HCT116 (cell line): ENCODE results near the gene CD3D. TPM values are rescaled to one million over a fixed set of nuclear protein-coding genes. Genes with fewer than 3 reads are reported as not detected.
A peak's percentile ranks its signal among the peaks of the same experiment; 100 is the strongest.

Experiments used
- ATAC-seq: fragments of 200-7000 bp; cut with Tn5 transposase; 2 replicates; pipeline ENCODE4 v1.9.1; 2020; ENCODE audit warnings: mild to moderate bottlenecking, moderate library complexity
- BruUV-seq: library from RNA; stranded (reverse); fragments of 400-500 nt; replicated peaks from 2 replicates; lab custom pipeline; 2021; lab: Mats Ljungman, UMichigan
- CTCF ChIA-PET: fragments of 300-600 bp; sonication (Branson Sonifier 250); formaldehyde crosslinking; loops from one replicate; lab custom pipeline; 2021; ENCODE audit warnings: antibody characterized with exemption; lab: Charles Lee
- POLR2A ChIA-PET: fragments of 300-600, 350-600 bp; sonication (Branson Sonifier 250); formaldehyde crosslinking; loops from one replicate; lab custom pipeline; 2021; ENCODE audit warnings: antibody characterized with exemption; lab: Charles Lee
- RAD21 ChIA-PET, 2 experiments: fragments of 300-600 bp; sonication (Branson Sonifier 250); formaldehyde crosslinking; loops; one replicate each; lab custom pipeline; 2023; ENCODE audit warnings: low total read pairs in 2 of 2; ENCODE audit not compliant: uncharacterized antibody in 2 of 2, unreplicated experiment in 2 of 2, low non-redundant PET in 1 of 2; lab: Charles Lee
- DNase-seq: peaks from one replicate; pipeline ENCODE4 v3.0.0-alpha.2; 2010; ENCODE audit warnings: low read depth, low spot score
- H2AFZ ChIP-seq: fragments of 200-600 bp; shearing (Covaris generic), sonication (generic); 2 replicates; pipeline ENCODE4 v1.6.1; 2017; ENCODE audit warnings: low read depth, mixed run types, mixed read lengths, antibody characterized with exemption, low read length; ENCODE audit not compliant: poor library complexity, severe bottlenecking
- H3K27ac ChIP-seq: 2 replicates; pipeline ENCODE4 v1.5.1; 2012; ENCODE audit warnings: low read depth, low read length
- H3K27me3 ChIP-seq: fragments of 200-600 bp; sonication (generic); 2 replicates; pipeline ENCODE4 v1.6.1; 2016; ENCODE audit warnings: mixed run types, low read length, mixed read lengths; ENCODE audit not compliant: insufficient read depth
- H3K36me3 ChIP-seq, 2 experiments: fragments of 200-500 bp in 1 of 2; fragments of 200-600 bp in 1 of 2; sonication (Bioruptor generic) in 1 of 2; sonication (generic) in 1 of 2; 2 replicates each; pipeline versions ENCODE4 v1.5.1 to v1.6.1; 2014 to 2016; ENCODE audit warnings: low read length in 2 of 2, inconsistent platforms in 1 of 2, mixed read lengths in 1 of 2, mixed run types in 1 of 2; ENCODE audit not compliant: insufficient read depth in 2 of 2, control insufficient read depth in 1 of 2
- H3K4me1 ChIP-seq, 2 experiments: fragments of 200-600 bp in 1 of 2; sonication (generic) in 1 of 2; 2 replicates each; pipeline versions ENCODE4 v1.5.1 to v1.6.1; 2012 to 2017; ENCODE audit warnings: low read length in 2 of 2, inconsistent platforms in 1 of 2, mild to moderate bottlenecking in 1 of 2, mixed read lengths in 1 of 2, mixed run types in 1 of 2, moderate library complexity in 1 of 2; ENCODE audit not compliant: insufficient read depth in 2 of 2, control insufficient read depth in 1 of 2
- H3K4me2 ChIP-seq: fragments of 200-600 bp; sonication (generic); 2 replicates; pipeline ENCODE4 v1.6.1; 2017; ENCODE audit warnings: mixed run types, low read length, mixed read lengths
- H3K4me3 ChIP-seq, 2 experiments: fragments of 200-600 bp in 1 of 2; sonication (generic) in 1 of 2; replicated peaks in 1 of 2; 2 replicates each; pipeline ENCODE4 v1.5.1; 2011 to 2016; ENCODE audit warnings: low read length in 2 of 2, control low read depth in 1 of 2, low read depth in 1 of 2, mild to moderate bottlenecking in 1 of 2, mixed read lengths in 1 of 2, mixed run types in 1 of 2
- H3K79me2 ChIP-seq: fragments of 200-600 bp; sonication (generic); 2 replicates; pipeline ENCODE4 v1.6.1; 2017; ENCODE audit warnings: mild to moderate bottlenecking, mixed run types, low read length, moderate library complexity, mixed read lengths; ENCODE audit not compliant: insufficient read depth
- H3K9ac ChIP-seq: fragments of 200-600 bp; sonication (generic); 2 replicates; pipeline ENCODE4 v1.6.1; 2016; ENCODE audit warnings: low read length, mixed read lengths
- H3K9me2 ChIP-seq: fragments of 200-600 bp; sonication (generic), shearing (Covaris generic); 2 replicates; pipeline ENCODE4 v1.6.1; 2017; ENCODE audit warnings: mixed run types, mild to moderate bottlenecking, moderate library complexity; ENCODE audit not compliant: insufficient read depth
- H3K9me3 ChIP-seq, 2 experiments: fragments of 200-500 bp in 1 of 2; fragments of 200-600 bp in 1 of 2; sonication (Bioruptor generic) in 1 of 2; sonication (generic) in 1 of 2; 2 replicates each; pipeline ENCODE4 v1.6.1; 2014 to 2017; ENCODE audit warnings: low read length in 2 of 2, mixed read lengths in 2 of 2, inconsistent platforms in 1 of 2, low read depth in 1 of 2, mild to moderate bottlenecking in 1 of 2, mixed run types in 1 of 2, moderate library complexity in 1 of 2; ENCODE audit not compliant: control insufficient read depth in 1 of 2, insufficient read depth in 1 of 2
- H4K20me1 ChIP-seq: fragments of 200-600 bp; sonication (generic), shearing (Covaris generic); 2 replicates; pipeline ENCODE4 v1.6.1; 2017; ENCODE audit warnings: mixed run types, mild to moderate bottlenecking, moderate library complexity; ENCODE audit not compliant: insufficient read depth
- ATF3 ChIP-seq: IDR thresholded peaks from 2 replicates; pipeline ENCODE4 v1.6.1; 2012
- CBX3 ChIP-seq: IDR thresholded peaks from 2 replicates; pipeline ENCODE4 v1.6.1; 2012; ENCODE audit warnings: low read depth
- CEBPB ChIP-seq: IDR thresholded peaks from 2 replicates; pipeline ENCODE4 v1.6.1; 2012; ENCODE audit warnings: low read depth
- CTCF ChIP-seq, 3 experiments: fragments of 200-600 bp in 1 of 3; sonication (generic) in 1 of 3; IDR thresholded peaks in 2 of 3; conservative IDR thresholded peaks in 1 of 3; 2 replicates each; pipeline ENCODE4 v1.5.1; 2012 to 2017; ENCODE audit warnings: low read depth in 2 of 3, low read length in 2 of 3, antibody characterized with exemption in 1 of 3, borderline replicate concordance in 1 of 3, control low read depth in 1 of 3, mild to moderate bottlenecking in 1 of 3, mixed read lengths in 1 of 3, mixed run types in 1 of 3, moderate library complexity in 1 of 3; ENCODE audit not compliant: insufficient read depth in 1 of 3
- EGR1 ChIP-seq: IDR thresholded peaks from 2 replicates; pipeline ENCODE4 v1.6.1; 2012; ENCODE audit warnings: low read depth
- ELF1 ChIP-seq: IDR thresholded peaks from 2 replicates; pipeline ENCODE4 v1.6.1; 2012; ENCODE audit warnings: low read depth, borderline replicate concordance
- EZH2 ChIP-seq: fragments of 200-600 bp; sonication (generic); IDR thresholded peaks from 2 replicates; pipeline ENCODE4 v1.6.1; 2017; ENCODE audit warnings: antibody characterized with exemption, mixed run types
- FOSL1 ChIP-seq: IDR thresholded peaks from 2 replicates; pipeline ENCODE4 v1.6.1; 2012; ENCODE audit warnings: low read depth
- JUND ChIP-seq: IDR thresholded peaks from 2 replicates; pipeline ENCODE4 v1.6.1; 2012
- MAX ChIP-seq: IDR thresholded peaks from 2 replicates; pipeline ENCODE4 v1.6.1; 2012
- POLR2AphosphoS5 ChIP-seq: IDR thresholded peaks from 2 replicates; pipeline ENCODE4 v1.6.1; 2011; ENCODE audit warnings: mild to moderate bottlenecking, low read depth, low read length, moderate library complexity
- RAD21 ChIP-seq: IDR thresholded peaks from 2 replicates; pipeline ENCODE4 v1.6.1; 2012; ENCODE audit warnings: low read depth, mild to moderate bottlenecking
- SIN3A ChIP-seq: IDR thresholded peaks from 2 replicates; pipeline ENCODE4 v1.6.1; 2012; ENCODE audit warnings: low read depth
- SP1 ChIP-seq: IDR thresholded peaks from 2 replicates; pipeline ENCODE4 v1.6.1; 2012; ENCODE audit warnings: low read depth
- SRF ChIP-seq: IDR thresholded peaks from 2 replicates; pipeline ENCODE4 v1.6.1; 2012; ENCODE audit warnings: low read depth
- TCF7L2 ChIP-seq: IDR thresholded peaks from 2 replicates; pipeline ENCODE4 v1.7.0; 2011; ENCODE audit warnings: borderline replicate concordance, inconsistent platforms; ENCODE audit not compliant: insufficient read depth, insufficient read length; ENCODE audit errors: extremely low read depth
- ZBTB33 ChIP-seq: IDR thresholded peaks from 2 replicates; pipeline ENCODE4 v1.6.1; 2011; ENCODE audit warnings: mild to moderate bottlenecking, low read length, moderate library complexity; ENCODE audit not compliant: insufficient replicate concordance; ENCODE audit errors: extremely low read depth
- ZFX ChIP-seq: fragments of 450-650 bp; IDR thresholded peaks from 2 replicates; pipeline ENCODE4 v1.6.1; 2017
- intact Hi-C: fragments of 100-400 bp; cut with micrococcal nuclease; formaldehyde crosslinking; loops from 2 replicates; pipeline ENCODE4 v1.10.0; 2022
- total RNA-seq: library from RNA; stranded (reverse); gene quantifications from one replicate; pipeline ENCODE4 v1.2.1, GENCODE V29; 2021; ENCODE audit not compliant: unreplicated experiment

Gene CD3D
- total RNA-seq, 1 experiment from 2014 or later, result 1.0 TPM

- Histone ChIP-seq H3K79me2 (no peaks in the 10 kb centered on the region), H3K9ac (no peak overlapping the region), H3K27me3 (no peaks in the 10 kb centered on the region), H3K9me3 (no peaks in the 10 kb centered on the region), H3K36me3 (no peaks in the 10 kb centered on the region), H3K4me1 (no peaks in the 10 kb centered on the region), H3K27ac (no peak overlapping the region), H2AFZ (no peak overlapping the region), H3K9me2 (no peaks in the 10 kb centered on the region), H3K4me2 (no peak overlapping the region), H4K20me1 (no peaks in the 10 kb centered on the region), H3K4me3 (no peak overlapping the region)
- ChIA-PET POLR2A (no interaction called here), CTCF (interaction anchor here (1.5 kb wide), 1 partner anchor 114 kb away, joined by 8 read pairs; no protein-coding TSS in a partner anchor), RAD21 (no interaction called here)
- TF ChIP-seq ZFX, result no peak
- TF ChIP-seq RAD21, result no peak
- no peak for TF ChIP-seq POLR2AphosphoS5
- no peak for TF ChIP-seq FOSL1
- no peak for TF ChIP-seq SP1
- TF ChIP-seq EZH2, result no peak
- TF ChIP-seq TCF7L2, result no peak
- TF ChIP-seq ELF1, result no peak
- no peak for TF ChIP-seq MAX
- no peak for TF ChIP-seq ATF3
- BruUV-seq, result no TSS peak
- intact Hi-C loops, result no loop called here
- no peak for DNase-seq
- no peak for ATAC-seq
Observed at GRCh38 chr11:118312328-118312727, 30.2 kb downstream of the CD3D start.

GRCh38 chr11:118311518-118311917 lies 31.0 kb downstream of the CD3D start:
- no peak overlapping the region for H3K9ac ChIP-seq
- H3K9me2 ChIP-seq, result no peaks in the 10 kb centered on the region
- peak overlapping the region; percentile 24 for H2AFZ ChIP-seq
- POLR2A ChIA-PET, result interaction anchor here (0.8 kb wide), 1 partner anchor 10 kb away, joined by 3 read pairs; no protein-coding TSS in a partner anchor
- BruUV-seq, result no TSS peak
- H3K4me3 ChIP-seq, result no peak overlapping the region
- no peaks in the 10 kb centered on the region for H4K20me1 ChIP-seq
- no peak for ATAC-seq
- H3K27ac ChIP-seq, result no peak overlapping the region
- intact Hi-C loops, result no loop called here
- H3K4me2 ChIP-seq, result no peak overlapping the region
- no peaks in the 10 kb centered on the region for H3K79me2 ChIP-seq
- no peaks in the 10 kb centered on the region for H3K36me3 ChIP-seq
- RAD21 ChIA-PET, result interaction anchor here in 1 of 2 experiments (0.6 to 1.2 kb wide), 3 partner anchors 140 to 690 kb away, joined by 3 to 6 read pairs (median 4); no protein-coding TSS in a partner anchor
- DNase-seq, result no peak
- H3K27me3 ChIP-seq, result no peaks in the 10 kb centered on the region
- H3K9me3 ChIP-seq, result no peaks in the 10 kb centered on the region
- no peaks in the 10 kb centered on the region for H3K4me1 ChIP-seq
- CTCF ChIA-PET, result interaction anchor here (1.0 to 1.5 kb wide), 2 partner anchors 16 to 113 kb away, joined by 6 to 8 read pairs; no protein-coding TSS in a partner anchor
- TF ChIP-seq CEBPB, result no peak
- no peak for TF ChIP-seq ZBTB33
- TF ChIP-seq EGR1, result no peak
- no peak for TF ChIP-seq SIN3A
- TF ChIP-seq EZH2, result no peak
- no peak for TF ChIP-seq CBX3
- no peak for TF ChIP-seq JUND
- 0 out of 6 replicates have a peak, but pooled peaks of 1 of the 3 experiments have one; percentile 14 for TF ChIP-seq CTCF (IDR thresholded peaks at IDR 0.05 in 2 of 3, conservative IDR thresholded peaks at IDR 0.05 in 1 of 3; ENCODE audit: borderline replicate concordance in 1 of 3, insufficient read depth in 1 of 3, low read depth in 2 of 3, low read length in 2 of 3)
- TF ChIP-seq TCF7L2, result no peak
- no peak for TF ChIP-seq FOSL1
- no peak for TF ChIP-seq SRF
